Measurements from ENCODE around the gene TMEM132D. TPM values are rescaled to one million over a fixed set of nuclear protein-coding genes. Genes with fewer than 3 reads are reported as not detected.

TMEM132D gene
- total and polyA plus RNA-seq, 8 donors, result 0.19 to 2.8 (median 0.46) TPM

DNA sequence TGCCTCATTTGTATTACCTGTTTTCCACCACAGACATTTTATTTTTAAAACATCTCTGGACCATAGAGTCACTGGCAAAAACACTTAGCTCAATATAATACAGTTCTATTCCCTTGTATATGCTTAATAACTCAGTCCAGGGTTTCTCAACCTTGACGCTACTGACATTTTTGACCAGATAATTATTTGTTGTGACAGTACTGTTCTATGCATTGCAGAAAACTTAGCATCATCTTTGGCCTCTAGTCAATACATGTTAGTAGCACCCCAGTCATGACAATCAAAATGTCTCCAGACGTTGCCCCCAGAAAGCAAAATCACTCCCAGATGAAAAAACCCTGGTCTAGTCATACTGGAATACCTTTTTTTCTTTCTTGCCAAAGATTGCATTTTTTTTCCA lies 174.7 kb downstream of the TMEM132D start:
- no peaks in the 10 kb centered on the region for H3K27me3 ChIP-seq
- intact Hi-C loops (cut with DNase I), result no loop called here
- TF ChIP-seq, protein P1, sequence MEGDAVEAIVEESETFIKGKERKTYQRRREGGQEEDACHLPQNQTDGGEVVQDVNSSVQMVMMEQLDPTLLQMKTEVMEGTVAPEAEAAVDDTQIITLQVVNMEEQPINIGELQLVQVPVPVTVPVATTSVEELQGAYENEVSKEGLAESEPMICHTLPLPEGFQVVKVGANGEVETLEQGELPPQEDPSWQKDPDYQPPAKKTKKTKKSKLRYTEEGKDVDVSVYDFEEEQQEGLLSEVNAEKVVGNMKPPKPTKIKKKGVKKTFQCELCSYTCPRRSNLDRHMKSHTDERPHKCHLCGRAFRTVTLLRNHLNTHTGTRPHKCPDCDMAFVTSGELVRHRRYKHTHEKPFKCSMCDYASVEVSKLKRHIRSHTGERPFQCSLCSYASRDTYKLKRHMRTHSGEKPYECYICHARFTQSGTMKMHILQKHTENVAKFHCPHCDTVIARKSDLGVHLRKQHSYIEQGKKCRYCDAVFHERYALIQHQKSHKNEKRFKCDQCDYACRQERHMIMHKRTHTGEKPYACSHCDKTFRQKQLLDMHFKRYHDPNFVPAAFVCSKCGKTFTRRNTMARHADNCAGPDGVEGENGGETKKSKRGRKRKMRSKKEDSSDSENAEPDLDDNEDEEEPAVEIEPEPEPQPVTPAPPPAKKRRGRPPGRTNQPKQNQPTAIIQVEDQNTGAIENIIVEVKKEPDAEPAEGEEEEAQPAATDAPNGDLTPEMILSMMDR (IDR thresholded peaks at IDR 0.05), result no peak
- no peak overlapping the region for H3K4me3 ChIP-seq
- 62 to 67% methylated on average over 2 of the region's 2 CpGs for WGBS, 2 donors
- H3K27ac ChIP-seq, result no peak overlapping the region
- H3K36me3 ChIP-seq, result no peaks in the 10 kb centered on the region
- no peaks in the 10 kb centered on the region for H3K4me1 ChIP-seq
- no peak for FAIRE-seq
- ATAC-seq, result no peak
- no peak for DNase-seq
- no peaks in the 10 kb centered on the region for H3K9me3 ChIP-seq

DNA sequence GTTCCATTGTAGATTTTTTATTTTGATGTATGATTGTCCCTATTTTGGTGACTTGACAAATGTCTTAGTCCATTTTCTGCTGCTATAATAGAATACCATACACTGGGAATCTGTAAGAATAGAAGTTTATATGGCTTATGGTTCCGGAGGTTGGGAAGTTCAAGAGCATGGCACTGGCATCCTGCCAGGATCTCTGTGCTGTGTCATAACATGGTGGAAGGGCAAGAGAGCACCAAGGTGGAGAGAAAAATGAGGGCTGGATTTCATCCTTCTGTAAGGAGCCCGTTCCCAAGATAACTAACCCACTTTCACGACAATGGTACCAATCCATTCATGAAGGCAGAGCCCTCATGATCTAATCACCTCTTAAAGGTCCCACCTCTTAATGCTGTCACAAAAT lies 176.7 kb downstream of the TMEM132D start:
- Histone ChIP-seq H3K27ac (no peak overlapping the region), H3K9me3 (no peaks in the 10 kb centered on the region), H3K27me3 (no peaks in the 10 kb centered on the region), H3K36me3 (no peaks in the 10 kb centered on the region), H3K4me3 (no peak overlapping the region), H3K4me1 (no peaks in the 10 kb centered on the region)
- 72 to 78% methylated on average over 3 of the region's 3 CpGs for WGBS, 2 donors
- TF ChIP-seq, protein P1 (IDR thresholded peaks at IDR 0.05), result no peak
- FAIRE-seq (no peak), DNase-seq (no peak), ATAC-seq (no peak)
- intact Hi-C loops (cut with DNase I), result no loop called here

DNA sequence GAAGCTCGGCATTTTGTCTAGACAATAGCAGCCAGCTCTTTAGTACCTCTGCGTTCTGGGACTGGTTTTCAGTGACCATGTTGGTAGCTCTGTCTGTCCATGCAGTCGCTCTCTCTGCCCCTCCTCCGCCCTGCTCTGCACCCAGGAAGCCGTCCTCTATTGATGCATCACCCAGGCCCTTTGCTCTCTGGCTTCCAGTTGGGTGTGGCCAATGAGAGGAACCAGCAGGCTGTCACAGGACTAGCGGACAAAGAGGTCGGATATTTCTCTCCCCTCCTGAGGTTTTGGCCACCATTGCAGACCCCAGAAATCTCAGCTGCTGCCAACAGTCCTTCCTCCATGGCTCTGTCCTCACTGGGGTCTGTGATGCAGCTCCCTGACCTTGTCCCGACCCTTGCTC lies 180.6 kb downstream of the TMEM132D start:
- intact Hi-C loops (cut with DNase I), result no loop called here
- no peak for FAIRE-seq
- TF ChIP-seq, protein P1 (IDR thresholded peaks at IDR 0.05), result no peak
- Histone ChIP-seq H3K27ac (no peak overlapping the region), H3K4me1 (no peaks in the 10 kb centered on the region), H3K36me3 (no peaks in the 10 kb centered on the region), H3K4me3 (no peak overlapping the region), H3K9me3 (no peaks in the 10 kb centered on the region), H3K27me3 (no peaks in the 10 kb centered on the region)
- 52 to 58% methylated on average over 8 of the region's 8 CpGs for WGBS, 2 donors
- no peak for ATAC-seq
- no peak for DNase-seq

DNA sequence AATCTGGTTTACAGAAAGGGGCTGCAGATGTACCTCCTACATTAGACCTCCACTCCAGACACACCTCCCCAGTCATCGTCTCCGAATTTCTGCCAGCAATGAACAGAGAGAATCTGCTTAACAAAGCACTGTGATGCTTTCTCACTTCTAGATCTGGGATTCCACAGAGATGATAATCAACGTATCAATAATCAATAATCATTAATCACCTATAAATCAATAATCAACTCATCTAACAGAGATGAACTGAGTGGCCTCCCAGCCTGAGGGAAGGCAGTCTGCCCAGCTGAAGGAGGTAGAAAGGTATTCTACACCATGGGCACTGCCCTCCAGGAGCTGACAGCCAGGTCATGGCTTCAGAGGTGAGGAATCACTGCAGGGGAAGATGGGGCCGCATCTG lies 183.2 kb downstream of the TMEM132D start:
- no peaks in the 10 kb centered on the region for H3K9me3 ChIP-seq
- DNase-seq (no peak), ATAC-seq (no peak), FAIRE-seq (no peak)
- no peaks in the 10 kb centered on the region for H3K27me3 ChIP-seq
- TF ChIP-seq, protein P1 (IDR thresholded peaks at IDR 0.05), result no peak
- H3K4me3 ChIP-seq, result no peak overlapping the region
- no peak overlapping the region for H3K27ac ChIP-seq
- WGBS, 2 donors, result 56 to 69% methylated on average over 4 of the region's 4 CpGs
- intact Hi-C loops (cut with DNase I), result no loop called here
- no peaks in the 10 kb centered on the region for H3K36me3 ChIP-seq
- H3K4me1 ChIP-seq, result no peaks in the 10 kb centered on the region

DNA sequence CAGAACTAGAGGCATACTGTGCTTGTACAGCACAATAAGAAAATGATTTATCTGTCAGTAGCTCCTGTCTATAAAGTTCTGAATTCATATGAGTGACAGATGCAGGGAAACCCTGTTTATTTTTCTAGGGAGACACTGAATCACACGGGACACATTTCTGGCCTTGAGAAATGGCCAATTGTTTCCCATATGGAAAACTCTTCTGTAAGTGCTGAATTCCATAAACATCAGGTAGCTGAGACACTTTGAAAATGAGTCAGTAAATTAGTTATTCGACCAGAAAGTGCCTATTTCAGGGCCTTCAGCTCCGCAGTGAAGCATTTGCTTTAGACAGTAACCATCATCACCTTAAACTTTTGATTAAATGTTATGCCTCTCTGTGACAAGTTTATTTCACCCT lies 184.4 kb downstream of the TMEM132D start:
- intact Hi-C loops (cut with DNase I), result no loop called here
- TF ChIP-seq, protein P1 (IDR thresholded peaks at IDR 0.05), result no peak
- ATAC-seq (no peak), DNase-seq (no peak), FAIRE-seq (no peak)
- H3K27ac ChIP-seq, result no peak overlapping the region
- no peak overlapping the region for H3K4me3 ChIP-seq
- H3K27me3 ChIP-seq, result no peaks in the 10 kb centered on the region
- no peaks in the 10 kb centered on the region for H3K9me3 ChIP-seq
- WGBS, 2 donors, result 27 to 38% methylated on average over 3 of the region's 3 CpGs
- no peaks in the 10 kb centered on the region for H3K36me3 ChIP-seq
- no peaks in the 10 kb centered on the region for H3K4me1 ChIP-seq
